GM18511 (cell line): ENCODE results near the gene PCOLCE2.

ENCODE experiments used
- ATAC-seq: cut with Tn5 transposase; IDR thresholded peaks from one replicate; pipeline ENCODE4 v1.9.1; 2021; ENCODE audit warnings: mild to moderate bottlenecking, moderate library complexity; ENCODE audit not compliant: unreplicated experiment

PCOLCE2 gene

DNA sequence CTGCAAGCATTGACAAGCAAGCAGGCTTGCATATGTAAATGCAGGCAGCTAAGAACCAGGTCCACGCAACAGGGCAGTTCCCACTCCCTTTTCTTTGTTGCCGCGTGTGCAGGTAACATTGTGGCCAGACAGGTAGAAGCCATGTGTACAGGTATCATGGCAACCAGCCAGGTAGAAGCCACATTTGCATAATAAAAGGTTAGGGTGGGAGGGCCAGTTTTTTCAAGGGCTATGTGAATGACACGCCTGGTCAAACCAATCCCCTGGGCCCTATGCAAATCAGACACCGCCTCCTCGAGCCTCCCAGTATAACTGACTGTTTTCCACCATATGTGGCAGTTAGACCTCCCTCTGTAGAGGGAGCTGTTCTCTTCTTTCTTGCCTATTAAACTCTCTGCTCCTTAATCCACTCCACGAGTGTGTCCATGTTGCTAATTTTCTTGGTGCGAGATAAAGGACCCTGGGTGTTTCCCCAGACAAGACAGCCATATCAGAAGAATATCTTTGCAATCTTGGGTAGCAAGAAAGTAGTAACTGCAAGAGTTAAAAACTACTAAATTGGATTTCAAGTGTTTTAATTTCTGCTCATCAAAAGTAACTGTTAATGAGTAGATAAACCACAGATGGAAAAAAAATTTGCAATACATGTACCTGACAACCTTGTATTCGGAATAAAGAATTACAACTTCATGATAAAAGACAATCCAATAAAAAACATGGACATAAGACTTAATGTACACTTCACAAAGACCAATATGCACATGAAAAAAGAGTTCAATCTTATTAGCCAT lies 21.8 kb downstream of the PCOLCE2 start:
- no peak for ATAC-seq

DNA sequence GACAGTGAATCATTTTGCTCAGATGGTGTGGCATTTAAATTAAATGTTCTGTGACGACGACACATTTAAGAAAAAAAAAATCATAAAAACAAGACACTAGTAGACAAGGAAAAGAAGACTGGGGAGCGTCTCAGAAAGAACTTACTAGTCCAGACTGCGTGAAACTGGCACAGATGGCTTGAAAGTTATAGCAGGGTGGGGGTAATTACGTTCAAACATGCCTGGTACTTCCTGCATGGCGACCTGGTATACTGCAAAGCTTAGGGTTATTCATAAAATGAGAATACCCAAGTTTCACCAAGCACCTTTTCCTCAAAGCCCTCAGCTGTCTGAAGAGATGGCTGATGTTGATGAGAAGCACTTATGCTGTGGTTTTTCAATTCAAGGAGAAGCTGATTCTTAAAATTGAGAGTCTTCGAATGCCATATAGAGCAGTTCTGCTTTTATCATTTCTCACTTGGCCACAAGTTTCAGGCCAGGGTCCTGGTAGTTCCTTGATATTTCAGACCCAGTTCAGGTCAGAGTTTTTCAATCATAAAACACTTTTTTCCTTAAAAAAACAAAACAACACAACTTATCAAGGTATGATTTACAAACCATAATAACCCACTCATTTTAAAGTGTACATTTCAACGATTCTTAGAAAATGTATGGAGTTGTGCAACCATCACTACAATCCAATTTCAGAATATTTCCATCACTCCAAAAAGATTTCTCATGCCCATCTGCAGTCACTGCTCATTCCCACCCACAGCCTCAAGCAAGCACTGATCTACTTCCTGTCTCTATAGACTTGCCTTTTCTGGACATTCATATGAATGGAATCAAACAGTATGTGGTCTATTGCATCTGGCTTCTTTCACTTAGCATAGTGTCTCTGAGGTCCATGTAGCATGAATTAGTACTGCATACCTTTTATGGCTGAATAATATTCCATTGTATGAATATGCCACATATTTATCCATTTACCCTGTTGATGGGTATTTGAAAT lies 24.7 kb downstream of the PCOLCE2 start:
- ATAC-seq: no peak

DNA sequence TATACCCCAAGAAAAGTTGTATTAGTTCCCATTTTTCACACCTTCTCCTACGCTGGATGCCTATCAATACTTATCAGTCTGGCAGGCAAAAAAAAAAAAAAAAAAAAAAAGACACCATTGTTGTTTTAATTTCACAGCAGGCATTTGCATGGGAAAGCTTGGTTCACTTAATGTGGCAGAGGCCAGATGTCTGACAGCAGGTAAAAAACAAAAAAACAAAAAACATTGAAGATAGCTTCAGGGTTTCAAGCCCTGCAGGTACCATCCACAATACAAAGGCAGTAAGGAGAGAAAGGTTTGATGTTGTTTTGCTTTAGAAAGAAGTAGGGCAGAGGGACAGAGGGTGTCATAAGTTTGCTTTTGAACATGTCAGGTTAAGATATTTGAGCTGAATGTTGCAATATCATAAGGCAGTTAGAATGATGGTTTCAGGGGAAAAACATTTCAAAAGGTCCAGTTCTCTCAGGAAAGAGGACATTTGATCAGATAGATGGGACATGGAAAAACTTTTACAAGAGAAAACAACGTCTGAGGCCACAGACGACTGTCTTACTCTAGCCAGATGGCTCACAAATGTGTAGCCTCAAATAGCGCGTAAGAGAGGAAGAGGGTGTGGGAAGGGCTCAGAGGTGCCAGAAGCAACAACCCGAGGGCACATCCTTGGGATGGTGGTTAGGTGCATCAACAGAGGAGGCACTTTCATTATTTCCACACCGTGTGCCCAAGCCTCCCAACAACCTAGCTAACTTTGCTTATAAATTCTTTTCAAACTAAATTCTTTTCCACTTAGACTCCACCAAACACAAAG lies 25.7 kb downstream of the PCOLCE2 start:
- no peak for ATAC-seq

DNA sequence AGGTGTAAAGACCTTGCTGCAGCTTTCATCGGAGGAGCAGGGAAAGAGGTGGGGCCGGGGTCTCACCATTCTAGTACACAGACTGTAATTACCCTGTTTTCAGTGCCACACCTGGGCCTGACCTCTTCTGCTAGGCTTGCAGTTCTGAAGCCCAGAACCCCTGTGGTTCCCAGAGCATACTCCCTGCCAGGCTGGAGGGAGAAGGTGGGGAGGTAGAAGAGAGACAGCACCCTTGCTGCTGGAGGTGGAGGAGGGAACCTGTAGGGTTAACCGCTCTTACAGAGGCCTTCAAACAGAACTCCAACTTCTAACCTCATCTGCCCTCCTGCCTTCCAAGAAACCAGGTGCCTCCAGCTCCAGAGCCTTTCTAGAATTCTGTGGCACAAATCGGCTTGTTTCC lies 27.0 kb downstream of the PCOLCE2 start:
- ATAC-seq: no peak

DNA sequence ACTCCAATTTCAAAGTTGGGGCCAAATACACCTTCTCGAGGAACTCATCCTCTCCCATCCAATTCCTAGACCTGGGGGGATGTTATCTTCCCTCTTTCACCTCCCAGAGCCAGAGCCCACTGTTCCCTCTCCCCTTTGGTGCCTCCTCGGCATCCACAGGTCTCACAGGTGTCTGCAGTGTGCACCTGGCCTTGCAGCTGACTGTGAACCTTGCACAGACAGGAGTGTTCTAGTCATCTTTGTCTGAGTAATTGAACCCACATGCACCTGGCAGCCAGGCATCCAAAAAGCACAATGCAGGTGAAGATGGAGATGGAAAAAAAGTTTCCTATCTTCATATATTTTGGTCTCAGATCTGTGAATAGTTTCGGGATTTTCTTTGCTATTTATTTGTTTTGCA lies 30.8 kb downstream of the PCOLCE2 start:
- ATAC-seq: no peak

DNA sequence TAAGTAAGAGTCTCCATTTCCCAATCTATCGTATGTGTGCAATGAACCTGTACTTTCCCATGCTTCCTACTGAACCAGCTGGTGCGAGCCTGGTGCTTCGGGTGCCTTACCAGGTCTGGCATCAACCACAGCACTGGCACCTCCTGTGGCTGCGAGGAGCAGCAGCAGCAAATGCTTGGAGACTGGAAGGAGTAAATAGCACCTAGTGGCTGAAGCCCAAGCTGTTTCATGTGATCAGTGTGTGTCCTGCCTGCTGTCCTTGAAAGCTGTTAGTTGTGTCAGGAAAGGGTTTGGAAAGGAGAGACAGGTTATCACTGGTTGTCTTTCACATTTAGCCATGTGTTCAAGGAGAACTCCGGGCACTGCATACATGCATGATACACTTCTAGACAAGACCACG lies 31.8 kb downstream of the PCOLCE2 start:
- ATAC-seq: no peak

DNA sequence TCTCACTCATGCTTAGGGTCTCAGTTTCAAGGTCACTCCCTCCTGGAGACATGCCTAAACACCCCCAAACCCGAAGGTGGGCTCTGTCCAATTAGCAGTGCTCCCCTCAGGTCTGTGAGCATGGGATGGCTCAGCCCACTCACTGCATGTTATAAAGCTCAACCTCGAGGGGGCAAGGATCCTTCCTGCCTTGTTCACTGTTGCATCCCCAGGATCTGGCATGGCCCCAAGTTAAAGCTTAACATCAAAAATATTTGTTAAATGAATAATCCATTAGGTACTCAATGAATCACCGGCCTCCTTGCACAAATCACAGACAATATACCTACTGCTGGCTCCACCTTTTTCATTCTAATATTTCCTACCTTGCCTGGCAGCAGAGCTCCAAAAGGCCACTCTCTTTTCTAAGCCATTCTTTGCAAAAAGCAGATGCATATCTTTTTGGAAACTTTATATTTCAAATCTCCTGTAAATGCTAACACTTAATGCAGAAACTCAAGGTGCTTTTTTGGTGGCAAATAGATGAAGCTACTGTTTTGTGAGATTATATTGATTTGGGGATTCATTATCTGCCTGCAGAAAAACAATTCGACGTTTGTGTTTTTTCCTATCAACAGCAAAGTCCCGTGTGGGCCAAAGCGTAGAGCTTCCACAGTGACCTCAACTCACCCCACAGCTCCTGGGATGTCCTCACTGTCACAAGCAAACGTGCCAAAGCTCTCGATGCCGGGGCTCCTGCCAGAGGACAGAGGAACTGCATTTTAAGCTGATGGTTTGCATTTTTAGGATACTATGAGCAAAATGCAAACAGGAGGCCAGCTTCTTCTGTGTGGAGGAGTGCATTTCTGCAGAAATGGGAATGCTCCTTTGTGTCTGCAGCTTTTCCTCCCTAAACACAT lies 35.4 kb downstream of the PCOLCE2 start:
- ATAC-seq: peak; percentile 58

DNA sequence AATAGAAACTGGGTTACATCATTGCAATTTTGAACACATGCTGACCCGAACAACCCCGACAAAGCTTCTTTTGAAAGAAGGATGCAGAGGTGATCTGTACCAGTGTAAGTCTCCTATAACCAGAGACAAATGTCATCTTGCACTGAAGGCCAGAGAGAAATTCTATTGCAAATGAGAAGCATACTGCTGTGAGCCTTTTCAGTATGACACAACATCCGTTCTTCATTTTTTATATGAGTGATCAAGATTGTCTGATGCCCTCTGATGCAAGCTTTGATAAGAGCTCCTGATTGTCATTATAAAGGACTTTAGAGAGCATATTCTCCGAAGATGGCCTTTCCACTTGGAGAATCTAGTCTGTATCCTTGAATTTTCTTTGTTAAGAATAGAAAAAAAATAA lies 36.9 kb downstream of the PCOLCE2 start:
- ATAC-seq: no peak

DNA sequence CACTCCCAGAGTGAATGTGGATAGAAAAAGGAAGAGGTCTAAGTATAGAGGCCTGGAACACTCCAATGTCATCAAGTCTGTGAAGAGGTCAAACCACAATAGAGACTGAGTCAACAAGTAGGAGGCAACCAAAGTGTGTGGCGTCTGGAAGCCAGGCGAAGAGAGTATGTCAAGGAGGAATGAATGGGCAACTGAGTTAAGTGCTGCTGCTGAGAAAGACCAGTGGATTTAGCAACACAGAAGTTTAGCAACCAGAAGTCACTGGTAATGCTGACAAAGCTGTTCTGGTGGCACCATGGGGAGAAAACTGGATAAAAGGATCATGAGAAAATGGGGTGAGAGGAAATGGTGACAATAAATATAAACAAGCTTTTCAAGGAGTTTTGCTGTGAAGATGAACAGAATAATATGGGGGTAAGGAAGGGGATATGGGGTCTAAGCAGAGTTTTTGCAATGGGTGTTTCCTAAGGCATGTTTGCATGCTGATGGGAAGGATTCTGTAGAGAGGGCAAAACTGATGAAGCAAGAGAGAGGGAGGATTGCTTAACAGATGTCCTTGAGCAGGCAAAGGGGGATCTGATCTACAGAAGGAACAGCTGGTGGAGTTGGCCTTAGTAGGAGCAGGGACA lies 38.4 kb downstream of the PCOLCE2 start:
- no peak for ATAC-seq

DNA sequence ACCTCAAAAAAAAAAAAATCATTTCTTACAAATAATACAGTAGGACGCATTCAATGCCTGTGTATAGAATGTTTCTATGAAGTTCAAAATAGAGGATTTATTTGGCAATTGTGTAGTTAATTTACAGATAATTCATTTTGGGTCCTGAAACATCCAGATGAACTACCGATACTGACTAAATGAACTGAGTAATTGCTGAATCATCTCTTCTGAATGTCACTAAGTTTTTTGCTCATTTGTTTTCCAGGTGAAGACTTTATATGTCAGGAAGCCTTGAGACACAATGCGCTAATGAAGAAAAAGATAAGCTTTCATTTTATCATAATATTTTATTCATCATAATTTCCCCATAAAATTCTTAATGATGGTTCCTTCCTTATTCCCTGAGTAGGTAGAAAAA lies 39.7 kb downstream of the PCOLCE2 start:
- no peak for ATAC-seq

DNA sequence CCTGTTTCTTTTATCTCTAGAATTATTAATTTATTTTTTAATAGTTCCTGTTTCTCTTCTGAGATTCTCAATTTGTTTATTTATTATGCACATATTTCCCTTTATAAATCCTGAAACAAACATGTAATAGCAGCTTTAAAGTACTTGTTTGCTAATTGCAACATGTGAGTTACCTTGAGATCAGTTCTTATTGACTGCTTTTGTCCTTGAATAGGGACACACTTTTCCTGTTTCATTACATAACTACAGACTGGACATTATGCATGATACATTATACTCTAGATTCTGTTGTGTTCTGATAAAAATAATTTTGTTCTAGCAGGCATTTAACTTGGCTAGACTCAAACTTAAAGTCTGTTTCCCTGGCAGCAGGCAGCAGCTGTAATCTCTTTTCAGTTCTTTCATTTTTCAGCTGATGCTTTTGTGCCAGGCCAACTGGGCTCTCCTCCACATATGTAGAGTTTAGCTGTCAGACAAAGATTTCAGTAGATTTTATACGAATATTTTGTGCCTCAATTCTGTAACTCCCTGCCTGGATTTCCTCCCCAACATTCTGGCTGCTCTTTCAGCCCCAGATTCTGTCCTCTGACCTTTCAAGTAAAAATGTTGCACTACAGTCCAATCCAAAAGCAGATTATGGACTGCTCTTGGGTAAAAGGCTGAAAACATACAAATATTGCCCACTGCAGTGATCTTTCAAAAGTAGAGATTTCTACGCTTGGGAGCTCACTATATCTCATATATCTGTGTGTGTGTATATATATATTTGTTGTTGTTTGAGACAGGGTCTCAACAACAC lies 41.9 kb downstream of the PCOLCE2 start:
- ATAC-seq: no peak

DNA sequence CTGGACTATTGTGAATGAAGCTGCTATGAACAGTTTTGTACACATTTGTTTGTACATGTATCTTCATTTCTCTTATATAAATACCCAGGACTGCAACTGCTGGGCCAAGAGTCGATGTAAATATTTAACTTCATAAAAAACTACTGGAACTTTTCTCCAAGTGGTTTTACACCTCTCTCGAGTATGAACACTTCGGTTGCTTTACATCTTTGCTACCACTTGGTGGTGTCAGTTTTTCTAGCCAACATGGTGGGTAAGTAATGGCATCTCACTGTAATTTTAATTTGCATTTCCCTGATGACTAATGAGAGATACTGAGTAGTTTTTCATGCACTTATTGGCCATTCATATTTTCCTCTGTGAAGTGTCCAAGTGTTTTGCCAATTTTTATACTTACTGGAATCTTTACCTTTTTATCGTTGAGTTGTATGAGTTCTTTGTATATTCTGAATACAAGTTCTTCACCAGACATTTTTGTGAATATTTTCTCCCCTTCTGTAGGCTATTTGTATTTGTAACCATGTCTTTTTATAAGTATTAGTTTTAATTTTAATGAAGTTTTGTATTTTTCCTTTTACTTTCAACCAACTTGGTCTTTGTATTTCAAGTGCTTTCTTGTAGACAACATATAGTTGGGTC lies 44.4 kb downstream of the PCOLCE2 start:
- ATAC-seq: peak; percentile 50

DNA sequence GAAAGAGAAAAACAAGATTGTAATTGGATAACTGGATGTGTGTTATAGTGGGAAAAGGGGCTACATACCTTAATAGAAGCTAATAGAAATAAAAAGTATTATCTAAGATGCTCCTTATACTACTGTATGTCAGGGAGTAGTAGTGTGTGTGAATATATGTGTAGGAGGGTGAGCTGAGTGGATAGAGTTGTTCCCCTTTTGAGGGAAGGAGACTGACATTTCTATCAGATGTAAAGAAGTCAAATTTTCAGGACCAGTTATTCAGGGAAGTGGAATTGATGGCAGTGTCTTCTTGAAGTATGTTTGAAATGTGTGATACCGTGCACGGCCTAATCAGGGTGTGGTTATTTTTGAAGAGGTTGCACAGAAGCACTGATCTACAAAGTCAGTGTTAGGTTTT lies 49.1 kb downstream of the PCOLCE2 start:
- ATAC-seq: no peak

DNA sequence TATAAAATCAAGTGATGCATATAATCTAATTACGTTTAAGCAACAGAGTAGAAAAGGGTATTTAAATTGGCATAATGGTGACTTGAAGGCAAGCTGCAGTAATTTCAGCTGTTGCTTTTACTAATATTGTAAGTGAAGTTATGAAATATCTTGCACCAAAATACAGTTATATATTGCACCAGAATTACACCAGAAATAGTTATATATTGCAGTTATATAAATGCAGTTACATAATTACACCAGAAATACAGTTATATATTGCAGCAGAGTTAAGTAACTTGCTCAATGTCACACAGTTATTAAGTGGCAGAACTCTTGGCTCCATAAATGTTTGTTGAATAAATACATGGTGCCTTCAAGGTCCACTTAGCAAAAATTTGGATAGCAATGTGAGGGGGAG lies 51.4 kb downstream of the PCOLCE2 start:
- no peak for ATAC-seq

DNA sequence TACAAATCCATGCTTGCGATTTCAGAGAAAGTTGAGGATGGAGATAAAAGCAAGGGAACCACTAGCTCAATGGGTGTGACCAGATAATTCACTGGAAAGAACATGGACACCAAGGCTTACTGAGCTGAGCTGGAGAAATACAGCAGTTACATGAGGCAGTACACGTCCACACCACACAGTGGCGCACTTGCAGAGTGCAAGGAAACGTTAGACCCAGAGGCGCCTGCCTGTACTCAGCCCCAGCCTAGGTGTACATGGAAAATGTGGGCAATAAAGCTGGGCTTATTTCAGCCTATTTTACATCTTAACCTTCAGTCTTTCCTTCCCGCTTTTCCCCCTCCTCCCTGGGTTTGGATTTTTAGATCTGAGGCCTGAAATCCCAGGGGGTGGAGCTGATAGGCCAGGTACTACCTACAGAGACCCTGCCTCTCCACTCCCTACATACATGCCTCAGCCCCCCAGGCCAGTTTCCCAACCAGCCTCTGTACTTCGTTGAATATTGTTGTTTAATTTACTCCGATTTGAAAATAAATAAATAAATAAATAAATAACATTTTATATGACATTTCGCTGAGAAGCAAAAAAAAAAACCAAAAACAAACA lies 60.1 kb downstream of the PCOLCE2 start:
- ATAC-seq: peak; percentile 98

DNA sequence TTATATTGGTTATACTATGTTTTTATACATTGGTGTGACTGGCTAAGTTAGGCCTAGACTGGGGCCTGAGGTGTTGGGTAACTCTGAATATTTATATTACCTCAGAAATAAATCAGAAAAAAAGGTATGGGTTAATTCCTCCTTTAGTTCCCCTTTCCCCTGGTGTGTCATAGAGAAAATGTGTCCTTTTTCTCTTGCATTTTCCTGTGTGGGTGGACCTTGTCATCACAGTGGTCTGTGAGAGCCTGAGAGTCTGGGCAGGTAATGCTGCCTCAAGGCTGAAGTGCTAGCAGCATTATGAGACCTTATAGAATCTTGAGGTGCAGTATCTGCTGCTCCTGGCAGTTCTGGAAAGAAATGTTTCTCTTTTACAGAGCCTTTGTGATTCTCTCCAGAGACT lies 69.7 kb downstream of the PCOLCE2 start:
- no peak for ATAC-seq

DNA sequence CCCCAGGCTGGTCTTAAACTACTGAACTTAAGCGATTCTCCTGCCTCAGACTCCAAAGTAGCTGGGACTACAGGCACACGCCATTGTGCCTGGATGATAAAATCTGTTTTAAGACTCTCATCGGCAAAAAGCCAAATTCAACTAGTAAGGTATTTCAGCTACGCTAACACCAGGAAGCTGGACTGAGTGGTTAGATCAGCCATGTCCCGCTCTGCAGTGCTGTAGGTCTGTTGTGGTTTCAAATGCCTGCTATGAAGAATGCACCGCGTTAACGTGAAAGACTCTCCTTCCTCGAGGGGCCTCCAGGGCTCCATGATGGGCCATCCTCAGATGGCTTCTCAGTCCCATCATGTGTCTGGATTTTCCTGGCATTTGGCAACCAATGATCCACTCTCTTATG lies 70.2 kb downstream of the PCOLCE2 start:
- no peak for ATAC-seq

DNA sequence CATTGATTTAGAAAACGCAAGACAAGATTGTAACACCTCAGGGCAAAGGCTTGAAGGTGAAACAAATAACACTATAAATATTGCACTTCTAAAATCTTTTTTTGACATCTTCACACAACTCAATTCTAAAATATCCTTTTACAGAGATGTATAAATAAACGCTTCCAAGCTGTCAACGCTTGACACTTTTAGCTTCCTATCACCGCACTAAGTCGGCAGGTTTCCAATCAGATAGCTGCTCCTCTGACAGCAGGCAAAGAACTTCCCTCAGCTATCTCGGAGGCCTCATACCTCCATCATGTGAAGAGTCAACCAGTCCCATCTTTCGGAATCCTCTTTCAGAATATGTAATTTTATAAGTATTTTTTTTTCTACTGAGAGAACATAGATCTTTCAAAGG lies 71.0 kb downstream of the PCOLCE2 start:
- ATAC-seq: no peak
